K562 (cell line): ENCODE measurements around the gene RBM15. TPM values are rescaled to one million over a fixed set of nuclear protein-coding genes. Genes with fewer than 3 reads are reported as not detected.

Experiments used
- BHLHE40 ChIP-seq: IDR thresholded peaks from 2 replicates; pipeline ENCODE4 v1.6.1; 2011; ENCODE audit warnings: low read length, improper control_type of control experiment
- CC2D1A ChIP-seq: fragments of 450-650 bp; IDR thresholded peaks from 2 replicates; pipeline ENCODE4 v1.6.1; 2017; ENCODE audit warnings: mild to moderate bottlenecking
- EP300 ChIP-seq: IDR thresholded peaks from 2 replicates; pipeline ENCODE4 v1.6.1; 2012; ENCODE audit warnings: low read length, improper control_type of control experiment
- EP400 ChIP-seq: fragments of 450-650 bp; IDR thresholded peaks from 2 replicates; pipeline ENCODE4 v1.6.1; 2017; ENCODE audit warnings: antibody characterized with exemption, mild to moderate bottlenecking, moderate library complexity
- FOXK2 ChIP-seq, 2 experiments: fragments of 450-650 bp; IDR thresholded peaks in 1 of 2; conservative IDR thresholded peaks in 1 of 2; 2 replicates each; pipeline ENCODE4 v1.6.1; 2016; ENCODE audit warnings: low read depth in 2 of 2, mild to moderate bottlenecking in 1 of 2
- GABPA ChIP-seq: fragments of 200-800 bp; sonication (Bioruptor generic); conservative IDR thresholded peaks from 2 replicates; pipeline ENCODE4 v1.6.1; 2016; ENCODE audit warnings: low read depth, missing genetic modification characterization, missing compliant biosample characterization
- GATA2 ChIP-seq: sonication (generic); formaldehyde crosslinking; IDR thresholded peaks from 2 replicates; pipeline ENCODE4 v1.4.0; 2020; ENCODE audit warnings: mild to moderate bottlenecking, missing genetic modification reagents
- GTF2A2 ChIP-seq: IDR thresholded peaks from 2 replicates; pipeline ENCODE4 v1.6.1; 2016; ENCODE audit warnings: mild to moderate bottlenecking, missing genetic modification characterization, missing compliant biosample characterization
- KLF16 ChIP-seq: IDR thresholded peaks from 2 replicates; pipeline ENCODE4 v1.6.1; 2016; ENCODE audit warnings: antibody characterized with exemption
- NR2C1 ChIP-seq, 2 experiments: fragments of 450-650 bp; IDR thresholded peaks; 2 replicates each; pipeline ENCODE4 v1.6.1; 2017; ENCODE audit warnings: mild to moderate bottlenecking in 2 of 2, antibody characterized with exemption in 1 of 2, inconsistent platforms in 1 of 2, missing compliant biosample characterization in 1 of 2, missing genetic modification characterization in 1 of 2
- PTTG1 ChIP-seq: fragments of 450-650 bp; IDR thresholded peaks from 2 replicates; pipeline ENCODE4 v1.6.1; 2016; ENCODE audit warnings: low read depth, mild to moderate bottlenecking, missing genetic modification characterization, missing compliant biosample characterization
- RHOXF2B ChIP-seq: fragments of 250-450 bp; sonication (Bioruptor Pico); conservative IDR thresholded peaks from 2 replicates; pipeline ENCODE4 v1.5.1; 2021
- RREB1 ChIP-seq: fragments of 250-450 bp; sonication (Bioruptor Pico); IDR thresholded peaks from 2 replicates; pipeline ENCODE4 v1.4.0; 2020
- SNIP1 ChIP-seq: fragments of 450-650 bp; IDR thresholded peaks from 2 replicates; pipeline ENCODE4 v1.7.1; 2017; ENCODE audit warnings: low read depth, mild to moderate bottlenecking
- TAF7 ChIP-seq: fragments of 450-650 bp; IDR thresholded peaks from 2 replicates; pipeline ENCODE4 v1.6.1; 2016; ENCODE audit warnings: missing genetic modification characterization, missing compliant biosample characterization
- TOE1 ChIP-seq, 2 experiments: fragments of 450-650 bp in 1 of 2; sonication (generic) in 1 of 2; formaldehyde crosslinking in 1 of 2; IDR thresholded peaks; 2 replicates each; pipeline versions ENCODE4 v1.7.1 to v1.8.0; 2016 to 2022; ENCODE audit warnings: borderline replicate concordance in 2 of 2, mild to moderate bottlenecking in 2 of 2, antibody characterized with exemption in 1 of 2, inconsistent platforms in 1 of 2, low read depth in 1 of 2, missing genetic modification reagents in 1 of 2, moderate library complexity in 1 of 2
- ZHX1 ChIP-seq: fragments of 150-350 bp; conservative IDR thresholded peaks from 2 replicates; pipeline ENCODE4 v1.6.1; 2014; ENCODE audit warnings: low read length
- ZNF41 ChIP-seq: fragments of 250-450 bp; sonication (Bioruptor Pico); conservative IDR thresholded peaks from 2 replicates; pipeline ENCODE4 v1.4.0; 2020; ENCODE audit warnings: mild to moderate bottlenecking
- polyA plus RNA-seq, 8 experiments: library from polyadenylated mRNA; depleted of rRNA in 4 of 8; stranded (reverse) in 5 of 8; unstranded in 3 of 8; fragments of >200 nt; fragmentation: Nextera tagmentation in 2 of 8; fragmentation: Illumina TruSeq in 1 of 8; extraction: Ambion mirVana in 2 of 8; extraction: Trizol in 1 of 8; gene quantifications; 2 replicates each; pipeline versions ENCODE4 v1.2.1 to v1.2.3, GENCODE V29; 2011 to 2014; ENCODE audit warnings: inconsistent platforms in 1 of 8, missing spikeins in 1 of 8
- total RNA-seq, 7 experiments: library from RNA; depleted of rRNA in 6 of 7; stranded (reverse); fragments of >200 nt in 6 of 7; fragmentation: Illumina TruSeq in 2 of 7; extraction: Trizol in 2 of 7; gene quantifications; 2 replicates each; pipeline versions ENCODE4 v1.2.1 to v1.2.3, GENCODE V29; 2011 to 2021; ENCODE audit warnings: low replicate concordance in 1 of 7
- TF ChIP-seq, protein P1 (sequence below), 2 experiments: fragments of 450-650 bp in 1 of 2; sonication (generic) in 1 of 2; formaldehyde crosslinking in 1 of 2; IDR thresholded peaks in 1 of 2; conservative IDR thresholded peaks in 1 of 2; 2 replicates each; pipeline versions ENCODE4 v1.6.1 to v1.8.1; 2016 to 2023; ENCODE audit warnings: mild to moderate bottlenecking in 2 of 2, moderate library complexity in 2 of 2, inconsistent platforms in 1 of 2, missing genetic modification reagents in 1 of 2

The RBM15 gene
- total and polyA plus RNA-seq, 9 of the 15 experiments (the other 6 are each of a cell fraction or from before 2014, with no cell fraction given) = 2.4 to 63.4 (median 28.2) TPM

DNA sequence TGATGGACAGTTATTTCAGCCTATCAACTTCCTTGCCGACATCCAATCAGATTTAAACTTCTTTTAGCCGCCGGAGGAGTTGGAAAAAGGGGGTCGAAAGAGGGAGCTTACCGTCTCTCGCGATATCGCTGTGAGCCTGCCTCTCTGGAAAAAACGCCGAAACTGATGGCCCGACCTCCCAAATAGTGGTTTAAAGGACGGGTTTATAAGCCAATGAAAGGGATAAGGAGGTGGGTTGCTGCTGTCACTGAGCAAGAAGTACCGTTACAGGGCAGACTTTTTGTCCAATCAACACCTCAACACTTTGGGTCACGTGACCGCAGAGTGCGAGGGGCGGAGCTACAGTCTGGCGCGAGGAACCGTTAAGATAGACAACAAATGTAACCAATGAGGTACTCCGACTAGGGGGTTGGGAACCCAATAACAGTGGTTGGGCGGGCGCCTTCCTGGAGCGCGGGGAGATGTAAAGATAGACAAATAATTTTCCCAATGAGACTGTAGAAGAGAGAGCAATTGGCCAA lies at the start of gene RBM15 (continued):
- peak; percentile 56 for TF ChIP-seq EP300
- no peak for TF ChIP-seq GTF2A2 (tag)
- TF ChIP-seq KLF16 = no peak
- no peak for TF ChIP-seq SNIP1
- TF ChIP-seq RHOXF2B (CRISPR knock-in tag) = peak; percentile 81; the same call in 1 of the 2 replicates
- TF ChIP-seq TOE1 (IDR thresholded peaks at IDR 0.05; ENCODE audit: borderline replicate concordance) = peak; percentile 100
- TF ChIP-seq TOE1 (CRISPR knock-in tag; IDR thresholded peaks at IDR 0.05; ENCODE audit: borderline replicate concordance, low read depth) = no peak
- no peak for TF ChIP-seq PTTG1 (tag)
- peak; percentile 98 for TF ChIP-seq ZHX1
- peak; percentile 82; the same call in 1 of the 2 replicates for TF ChIP-seq NR2C1 (IDR thresholded peaks at IDR 0.05)
- peak; percentile 44; the same call in 1 of the 2 replicates for TF ChIP-seq NR2C1 (tag; IDR thresholded peaks at IDR 0.05)
- peak; percentile 85 for TF ChIP-seq BHLHE40
- TF ChIP-seq FOXK2 (conservative IDR thresholded peaks at IDR 0.05 in 1 of 2, IDR thresholded peaks at IDR 0.05 in 1 of 2; ENCODE audit: low read depth in 2 of 2) = peak; percentile 75 to 97
- no peak for TF ChIP-seq RREB1 (CRISPR knock-in tag)
- TF ChIP-seq, protein P1, sequence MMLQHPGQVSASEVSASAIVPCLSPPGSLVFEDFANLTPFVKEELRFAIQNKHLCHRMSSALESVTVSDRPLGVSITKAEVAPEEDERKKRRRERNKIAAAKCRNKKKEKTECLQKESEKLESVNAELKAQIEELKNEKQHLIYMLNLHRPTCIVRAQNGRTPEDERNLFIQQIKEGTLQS (IDR thresholded peaks at IDR 0.05) = peak; percentile 19; the same call in 1 of the 2 replicates
- TF ChIP-seq, protein P1 (CRISPR knock-in tag; conservative IDR thresholded peaks at IDR 0.05) = no peak
- TF ChIP-seq EP400 = peak; percentile 91
- peak; percentile 92 for TF ChIP-seq CC2D1A
- TF ChIP-seq GATA2 = peak; percentile 85
- no peak; the same call in 1 of the 2 replicates for TF ChIP-seq GABPA (tag)
- 0 out of 2 replicates have a peak, but pooled peaks have one; percentile 38 for TF ChIP-seq ZNF41 (CRISPR knock-in tag)
- no peak for TF ChIP-seq TAF7 (tag)
